BJ (cell line): Measurements from ENCODE around the gene FGF14. TPM values are rescaled to one million over a fixed set of nuclear protein-coding genes. Genes with fewer than 3 reads are reported as not detected.

ENCODE experiments used
- CTCF ChIA-PET: fragments of 350-600 bp; formaldehyde crosslinking; extraction: SDS; loops from one replicate; lab custom pipeline; 2021; ENCODE audit warnings: antibody characterized with exemption, inconsistent platforms; lab: Yijun Ruan, JAX
- POLR2A ChIA-PET: fragments of 300-600 bp; sonication (Branson Sonifier 250); formaldehyde crosslinking; extraction: SDS; loops from one replicate; lab custom pipeline; 2021; ENCODE audit warnings: antibody characterized with exemption; lab: Charles Lee
- DNase-seq: peaks from one replicate; pipeline ENCODE4 v3.0.0-alpha.2; 2011; ENCODE audit warnings: low read depth
- H3K27me3 ChIP-seq: 2 replicates; pipeline ENCODE4 v1.6.0; 2011; ENCODE audit warnings: low read length; ENCODE audit not compliant: control insufficient read depth, insufficient read depth
- H3K36me3 ChIP-seq: 2 replicates; pipeline ENCODE4 v1.5.1; 2011; ENCODE audit warnings: low read length; ENCODE audit not compliant: control insufficient read depth, insufficient read depth
- H3K4me3 ChIP-seq: 2 replicates; pipeline ENCODE4 v1.5.1; 2011; ENCODE audit warnings: low read depth, mild to moderate bottlenecking, control low read depth, low read length
- CTCF ChIP-seq: IDR thresholded peaks from 2 replicates; pipeline ENCODE4 v1.5.1; 2011; ENCODE audit warnings: low read depth, mild to moderate bottlenecking, control low read depth, inconsistent platforms, low read length, moderate library complexity; ENCODE audit not compliant: insufficient read depth
- polyA plus RNA-seq: library from polyadenylated mRNA; depleted of rRNA; stranded (reverse); fragments of >200 nt; gene quantifications from 2 replicates; pipeline ENCODE4 v1.2.3, GENCODE V29; 2011

The FGF14 gene
- polyA plus RNA-seq, 1 experiment = 0.01 TPM

- DNase-seq = no peak
- no peak for TF ChIP-seq CTCF
- no peaks in the 10 kb centered on the region for H3K27me3 ChIP-seq
- ChIA-PET POLR2A (no interaction called here), CTCF (no interaction called here)
- no peaks in the 10 kb centered on the region for H3K36me3 ChIP-seq
- H3K4me3 ChIP-seq = no peak overlapping the region
Measured at GRCh38 chr13:102273111-102273510, 128.7 kb downstream of the FGF14 start.

GRCh38 chr13:102267191-102267590, 134.7 kb downstream of the FGF14 start:
- no peak for TF ChIP-seq CTCF
- Histone ChIP-seq H3K27me3 (0 out of 2 replicates have a peak, but pooled peaks cover 1% of the 10 kb centered on the region), H3K4me3 (no peak overlapping the region), H3K36me3 (no peaks in the 10 kb centered on the region)
- CTCF ChIA-PET = no interaction called here
- POLR2A ChIA-PET = no interaction called here
- DNase-seq = no peak

DNA sequence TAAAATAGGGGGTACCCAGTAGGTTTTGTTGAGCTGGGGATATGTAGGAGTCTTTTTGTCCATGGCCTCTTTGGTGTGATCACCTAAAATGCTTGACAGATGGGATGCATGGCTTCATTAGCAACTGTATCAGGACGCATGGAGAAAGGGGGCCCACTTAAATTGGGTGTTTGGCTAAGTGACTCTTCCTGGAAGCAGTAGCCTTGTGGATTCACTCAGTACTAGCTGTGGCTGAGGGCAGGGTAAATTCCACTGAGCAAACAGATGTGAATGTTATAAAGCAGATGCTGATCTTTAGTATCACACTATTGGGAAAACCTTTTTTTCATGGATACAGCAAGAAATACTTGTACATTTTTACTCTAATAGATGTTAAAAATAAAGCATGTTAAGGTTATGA, 140.0 kb downstream of the FGF14 start:
- DNase-seq = no peak
- Histone ChIP-seq H3K36me3 (no peaks in the 10 kb centered on the region), H3K27me3 (peaks cover 1% of the 10 kb centered on the region; the same call in 1 of the 2 replicates), H3K4me3 (no peak overlapping the region)
- POLR2A ChIA-PET = no interaction called here
- CTCF ChIA-PET = interaction anchor here (1.1 to 1.4 kb wide), 3 partner anchors 7 to 28 kb away, joined by 3 to 4 read pairs (median 3); no protein-coding TSS in a partner anchor
- no peak for TF ChIP-seq CTCF

DNA sequence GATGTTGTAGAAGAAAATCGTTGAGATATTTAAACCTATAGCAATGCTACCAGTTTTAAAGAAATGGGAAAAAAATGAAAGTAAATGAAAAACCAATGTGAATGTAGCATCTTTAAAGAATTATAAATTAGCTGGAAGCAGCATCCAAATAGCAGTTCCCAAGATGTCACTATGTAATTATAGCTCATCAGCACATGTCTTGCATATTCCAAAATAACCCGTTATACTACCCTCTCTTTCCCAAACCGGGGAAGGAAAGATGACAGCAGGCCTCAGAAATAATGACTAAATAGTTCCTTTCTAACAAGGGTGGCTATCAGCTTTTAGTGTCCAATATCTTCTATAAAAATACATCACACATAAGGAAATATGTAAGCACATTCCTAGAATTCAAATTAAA, 140.5 kb downstream of the FGF14 start:
- Histone ChIP-seq H3K36me3 (no peaks in the 10 kb centered on the region), H3K27me3 (peaks cover 1% of the 10 kb centered on the region; the same call in 1 of the 2 replicates), H3K4me3 (no peak overlapping the region)
- POLR2A ChIA-PET = no interaction called here
- CTCF ChIA-PET = interaction anchor here (1.1 to 1.4 kb wide), 3 partner anchors 8 to 27 kb away, joined by 3 to 4 read pairs (median 3); no protein-coding TSS in a partner anchor
- no peak for TF ChIP-seq CTCF
- no peak for DNase-seq

- Histone ChIP-seq H3K27me3 (peaks cover 1% of the 10 kb centered on the region; the same call in 1 of the 2 replicates), H3K4me3 (no peak overlapping the region), H3K36me3 (no peaks in the 10 kb centered on the region)
- ChIA-PET POLR2A (no interaction called here), CTCF (no interaction called here)
- DNase-seq = no peak
- no peak for TF ChIP-seq CTCF
Measured at GRCh38 chr13:102260256-102260655, 141.6 kb downstream of the FGF14 start.
